Breast epithelium (tissue), 3 donors: Measurements from ENCODE around the gene FCN3.

Experiments
- POLR2A ChIP-seq: fragments of 450-650 bp; IDR thresholded peaks from one replicate; pipeline ENCODE4 v1.6.1; 2016; ENCODE audit warnings: antibody characterized with exemption, mild to moderate bottlenecking, moderate library complexity
- POLR2AphosphoS5 ChIP-seq, 3 donors: sonication (generic); formaldehyde crosslinking; IDR thresholded peaks; one replicate each; pipeline ENCODE4 v1.6.1; 2017; ENCODE audit warnings: antibody characterized with exemption in 3 of 3
- TF ChIP-seq, protein P1 (sequence below), 3 donors: fragments of 450-650 bp; IDR thresholded peaks; one replicate each; pipeline ENCODE4 v1.5.1; 2016 to 2017; ENCODE audit warnings: antibody characterized with exemption in 3 of 3, mild to moderate bottlenecking in 3 of 3, moderate library complexity in 3 of 3

- TF ChIP-seq, protein P1, sequence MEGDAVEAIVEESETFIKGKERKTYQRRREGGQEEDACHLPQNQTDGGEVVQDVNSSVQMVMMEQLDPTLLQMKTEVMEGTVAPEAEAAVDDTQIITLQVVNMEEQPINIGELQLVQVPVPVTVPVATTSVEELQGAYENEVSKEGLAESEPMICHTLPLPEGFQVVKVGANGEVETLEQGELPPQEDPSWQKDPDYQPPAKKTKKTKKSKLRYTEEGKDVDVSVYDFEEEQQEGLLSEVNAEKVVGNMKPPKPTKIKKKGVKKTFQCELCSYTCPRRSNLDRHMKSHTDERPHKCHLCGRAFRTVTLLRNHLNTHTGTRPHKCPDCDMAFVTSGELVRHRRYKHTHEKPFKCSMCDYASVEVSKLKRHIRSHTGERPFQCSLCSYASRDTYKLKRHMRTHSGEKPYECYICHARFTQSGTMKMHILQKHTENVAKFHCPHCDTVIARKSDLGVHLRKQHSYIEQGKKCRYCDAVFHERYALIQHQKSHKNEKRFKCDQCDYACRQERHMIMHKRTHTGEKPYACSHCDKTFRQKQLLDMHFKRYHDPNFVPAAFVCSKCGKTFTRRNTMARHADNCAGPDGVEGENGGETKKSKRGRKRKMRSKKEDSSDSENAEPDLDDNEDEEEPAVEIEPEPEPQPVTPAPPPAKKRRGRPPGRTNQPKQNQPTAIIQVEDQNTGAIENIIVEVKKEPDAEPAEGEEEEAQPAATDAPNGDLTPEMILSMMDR (IDR thresholded peaks at IDR 0.05) = no peak
- TF ChIP-seq POLR2AphosphoS5 (IDR thresholded peaks at IDR 0.05) (no peak), POLR2A (no peak)
These were observed 32.9 kb downstream of the FCN3 start, which contains the start of gene SYTL1 for GRCh38 chr1:27341525-27342252.
